Neural cell (in vitro differentiated cells): ENCODE data around the gene SLC4A9. TPM values are rescaled to one million over a fixed set of nuclear protein-coding genes. Genes with fewer than 3 reads are reported as not detected.
A peak's percentile ranks its signal among the peaks of the same experiment; 100 is the strongest.

ENCODE experiments used
- H2AFZ ChIP-seq: fragments of 200-600, 300-800 bp; sonication (generic), shearing (Covaris generic); 2 replicates; pipeline ENCODE4 v1.6.0; 2014; ENCODE audit warnings: low read depth, mild to moderate bottlenecking, antibody characterized with exemption, low read length, moderate library complexity
- H3F3A ChIP-seq: fragments of 200-600 bp; shearing (Covaris generic); 2 replicates; pipeline ENCODE4 v1.6.1; 2016; ENCODE audit warnings: mild to moderate bottlenecking, moderate library complexity, mixed read lengths, antibody characterized with exemption, low read length; ENCODE audit not compliant: insufficient read depth, poor library complexity, severe bottlenecking
- H3K27ac ChIP-seq: fragments of 200-600, 300-800 bp; sonication (generic), shearing (Covaris generic); 2 replicates; pipeline ENCODE4 v1.5.1; 2014; ENCODE audit warnings: mild to moderate bottlenecking, low read length, moderate library complexity
- H3K27me3 ChIP-seq: fragments of 300-800, 200-600 bp; sonication (generic), shearing (Covaris generic); 2 replicates; pipeline ENCODE4 v1.6.0; 2014; ENCODE audit warnings: mild to moderate bottlenecking, low read depth, low read length, moderate library complexity; ENCODE audit not compliant: insufficient read depth
- H3K36me3 ChIP-seq: fragments of 300-800, 200-600 bp; sonication (generic), shearing (Covaris generic); 2 replicates; pipeline ENCODE4 v1.5.1; 2014; ENCODE audit warnings: mild to moderate bottlenecking, antibody characterized with exemption, low read length, moderate library complexity; ENCODE audit not compliant: insufficient read depth
- H3K4me2 ChIP-seq: fragments of 300-800, 200-600 bp; sonication (generic), shearing (Covaris generic); 2 replicates; pipeline ENCODE4 v1.6.0; 2014; ENCODE audit warnings: mild to moderate bottlenecking, low read length
- H3K4me3 ChIP-seq: fragments of 300-800, 200-600 bp; sonication (generic), shearing (Covaris generic); 2 replicates; pipeline ENCODE4 v1.5.1; 2014; ENCODE audit warnings: mild to moderate bottlenecking, low read length, moderate library complexity
- H3K79me2 ChIP-seq: fragments of 200-600 bp; shearing (Covaris generic); replicated peaks from 2 replicates; pipeline ENCODE4 v1.6.0; 2014; ENCODE audit warnings: mild to moderate bottlenecking, low read length, moderate library complexity; ENCODE audit not compliant: insufficient read depth
- H3K9ac ChIP-seq: fragments of 300-800, 200-600 bp; sonication (generic), shearing (Covaris generic); 2 replicates; pipeline ENCODE4 v1.6.1; 2016; ENCODE audit warnings: mild to moderate bottlenecking, low read length, mixed read lengths
- H3K9me2 ChIP-seq: fragments of 200-600 bp; shearing (Covaris generic); 2 replicates; pipeline ENCODE4 v1.6.1; 2016; ENCODE audit warnings: mild to moderate bottlenecking, low read length, mixed read lengths; ENCODE audit not compliant: insufficient read depth
- H3K9me3 ChIP-seq: fragments of 200-600, 300-800 bp; sonication (generic), shearing (Covaris generic); 2 replicates; pipeline ENCODE4 v1.6.1; 2016; ENCODE audit warnings: mild to moderate bottlenecking, mixed run types, low read length, moderate library complexity, mixed read lengths
- H4K20me1 ChIP-seq: fragments of 200-600 bp; shearing (Covaris generic); 2 replicates; pipeline ENCODE4 v1.6.1; 2016; ENCODE audit warnings: mild to moderate bottlenecking, mixed run types; ENCODE audit not compliant: insufficient read depth
- CTCF ChIP-seq: fragments of 450-650 bp; IDR thresholded peaks from 2 replicates; pipeline ENCODE4 v1.5.1; 2014; ENCODE audit warnings: antibody characterized with exemption, mild to moderate bottlenecking, moderate library complexity; ENCODE audit not compliant: poor library complexity, severe bottlenecking
- EP300 ChIP-seq: fragments of 450-650 bp; conservative IDR thresholded peaks from 2 replicates; pipeline ENCODE4 v1.6.1; 2014; ENCODE audit warnings: antibody characterized with exemption, mild to moderate bottlenecking, moderate library complexity; ENCODE audit not compliant: poor library complexity, severe bottlenecking
- EZH2 ChIP-seq: fragments of 200-600, 300-800 bp; shearing (Covaris generic), sonication (generic); IDR thresholded peaks from 2 replicates; pipeline ENCODE4 v1.6.1; 2014; ENCODE audit warnings: antibody characterized with exemption, low read length, borderline replicate concordance, mild to moderate bottlenecking; ENCODE audit not compliant: insufficient read depth, poor library complexity, severe bottlenecking
- MXI1 ChIP-seq: fragments of 450-650 bp; conservative IDR thresholded peaks from 2 replicates; pipeline ENCODE4 v1.6.1; 2014; ENCODE audit warnings: antibody characterized with exemption, mild to moderate bottlenecking; ENCODE audit not compliant: poor library complexity, severe bottlenecking
- POLR2AphosphoS5 ChIP-seq: IDR thresholded peaks from 2 replicates; pipeline ENCODE4 v1.6.1; 2012
- RAD21 ChIP-seq: fragments of 450-650 bp; conservative IDR thresholded peaks from 2 replicates; pipeline ENCODE4 v1.6.1; 2014; ENCODE audit warnings: antibody characterized with exemption, mild to moderate bottlenecking, moderate library complexity
- REST ChIP-seq: IDR thresholded peaks from 2 replicates; pipeline ENCODE4 v1.6.1; 2012; ENCODE audit warnings: borderline replicate concordance
- SMC3 ChIP-seq: fragments of 450-650 bp; conservative IDR thresholded peaks from 2 replicates; pipeline ENCODE4 v1.6.1; 2014; ENCODE audit warnings: antibody characterized with exemption, mild to moderate bottlenecking, moderate library complexity; ENCODE audit not compliant: poor library complexity
- TAF1 ChIP-seq: IDR thresholded peaks from 2 replicates; pipeline ENCODE4 v1.6.1; 2012; ENCODE audit warnings: low read depth
- polyA plus RNA-seq: library from polyadenylated mRNA; depleted of rRNA; stranded (reverse); fragments of >200 nt; gene quantifications from 2 replicates; pipeline ENCODE4 v1.2.3, GENCODE V29; 2014

Gene SLC4A9
- polyA plus RNA-seq, 1 donor from 2014 or later: not detected

DNA sequence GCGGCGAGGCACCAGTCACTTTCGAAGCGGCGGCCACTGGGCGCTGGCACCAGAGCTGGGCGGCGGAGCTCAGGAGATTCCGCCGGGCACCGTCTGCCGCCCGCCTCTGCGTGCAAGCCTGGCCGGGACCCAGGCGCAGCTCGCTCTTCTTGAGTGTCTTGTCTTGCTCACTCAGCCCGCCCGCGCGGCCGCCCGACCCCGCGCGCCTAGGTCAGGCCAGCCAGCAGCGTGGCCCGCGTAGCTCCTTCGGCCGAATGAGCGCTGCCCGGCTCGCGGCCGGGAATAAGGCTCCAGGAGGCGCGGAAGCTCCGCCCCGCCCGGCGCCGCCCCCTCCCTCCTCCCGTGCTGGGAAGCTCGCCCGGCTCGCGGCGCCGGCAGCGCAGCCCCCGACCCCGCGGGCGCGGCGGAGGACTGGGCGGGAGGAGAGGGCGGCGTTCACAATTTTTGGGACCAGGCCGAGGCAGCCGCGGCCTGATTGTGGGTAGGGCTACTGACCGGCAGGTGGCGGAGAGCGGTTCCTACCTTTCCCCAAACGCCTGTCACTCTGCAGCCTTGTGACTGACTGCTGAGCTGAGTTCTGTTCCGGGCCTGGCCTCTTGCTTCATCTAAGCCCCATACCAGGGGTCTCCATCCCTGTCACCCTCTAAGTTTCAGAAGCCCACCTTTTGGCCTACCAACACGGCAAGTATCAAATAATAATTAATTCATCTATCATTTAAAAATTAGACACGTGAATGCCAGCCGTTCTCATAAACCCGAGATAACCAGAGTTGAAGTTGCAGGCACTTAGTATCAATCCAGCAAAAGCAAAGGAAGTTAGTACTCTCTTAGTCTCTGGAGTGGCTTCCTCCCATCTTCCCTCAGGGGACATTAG lies 13.4 kb upstream of the SLC4A9 start, which contains the start of gene HBEGF:
HBEGF (minus strand) TSS at position 256 of the 874 bp plus-strand sequence. CDS start 275 bp downstream, outside the sequence.
- peak within 1 kb of the TSS; percentile 92 for H3K4me3 ChIP-seq
- no peaks in the 10 kb centered on the region for H3K36me3 ChIP-seq
- no peaks in the 10 kb centered on the region for H3K79me2 ChIP-seq
- H3F3A ChIP-seq: no peaks in the 10 kb centered on the region
- peak within 1 kb of the TSS; percentile 73 for H2AFZ ChIP-seq
- H3K9me2 ChIP-seq: no peaks in the 10 kb centered on the region
- H3K27ac ChIP-seq: no peak within 1 kb of the TSS
- H3K9ac ChIP-seq: peak within 1 kb of the TSS; percentile 63
- H4K20me1 ChIP-seq: no peaks in the 10 kb centered on the region
- TF ChIP-seq REST (no peak), EP300 (no peak), EZH2 (no peak), SMC3 (peak; percentile 36), RAD21 (no peak), POLR2AphosphoS5 (no peak), TAF1 (no peak), MXI1 (peak; percentile 34), CTCF (peak; percentile 61)
- H3K9me3 ChIP-seq: no peaks in the 10 kb centered on the region
- peak within 1 kb of the TSS; percentile 35 for H3K4me2 ChIP-seq
- H3K27me3 ChIP-seq: no peaks in the 10 kb centered on the region

DNA sequence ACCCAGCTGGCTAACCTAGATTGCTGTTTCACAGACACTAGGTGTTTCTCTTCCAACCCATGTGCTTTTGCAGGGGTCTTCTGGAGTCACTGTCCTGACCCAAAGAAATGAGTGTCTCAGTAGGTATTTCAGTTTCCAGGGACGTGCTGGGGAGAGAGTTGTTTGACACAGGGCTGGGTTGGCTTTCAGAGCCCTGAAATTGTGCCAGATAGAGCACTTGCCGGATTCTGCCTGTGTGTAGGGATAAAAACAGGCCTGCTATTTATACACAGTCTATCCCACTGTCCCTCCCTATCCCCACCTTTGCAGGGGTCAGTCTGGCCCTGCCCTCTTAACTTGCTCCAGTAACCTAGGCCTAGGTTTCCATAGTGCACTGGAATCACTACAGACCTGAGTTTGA lies 12.6 kb upstream of the SLC4A9 start:
- Histone ChIP-seq H4K20me1 (no peaks in the 10 kb centered on the region), H3K9me3 (no peaks in the 10 kb centered on the region), H2AFZ (no peak overlapping the region), H3K9me2 (no peaks in the 10 kb centered on the region), H3K27me3 (no peaks in the 10 kb centered on the region), H3K4me3 (peak overlapping the region; percentile 92), H3K79me2 (no peaks in the 10 kb centered on the region), H3F3A (no peaks in the 10 kb centered on the region), H3K27ac (no peak overlapping the region), H3K4me2 (peak overlapping the region; percentile 23), H3K36me3 (no peaks in the 10 kb centered on the region), H3K9ac (no peak overlapping the region)
- TF ChIP-seq CTCF (no peak), MXI1 (no peak)
